ENCODE results near the gene NEUROD6.

NEUROD6 gene

GRCh38 chr7:31299336-31299735 is 41.2 kb downstream of the NEUROD6 start:
- H3K27me3 ChIP-seq (replicated peaks; ENCODE audit: insufficient read depth, low read length) = no peaks in the 10 kb centered on the region
- H3K9ac ChIP-seq (ENCODE audit: low read length) = no peak overlapping the region
- H3K9me2 ChIP-seq (replicated peaks; ENCODE audit: insufficient read depth, low read length) = no peaks in the 10 kb centered on the region
- no peaks in the 10 kb centered on the region for H3F3A ChIP-seq (ENCODE audit: insufficient read depth, low read length)
- no peaks in the 10 kb centered on the region for H3K4me1 ChIP-seq (ENCODE audit: low read length)
- H2AFZ ChIP-seq (ENCODE audit: low read length) = no peak overlapping the region
- H3K79me2 ChIP-seq (ENCODE audit: low read length) = no peaks in the 10 kb centered on the region
- no peak overlapping the region for H3K4me3 ChIP-seq (ENCODE audit: low read length)
- no peaks in the 10 kb centered on the region for H3K9me3 ChIP-seq (replicated peaks; ENCODE audit: insufficient read depth, low read length)
- H3K36me3 ChIP-seq (replicated peaks; ENCODE audit: insufficient read depth, low read length) = no peaks in the 10 kb centered on the region
- TF ChIP-seq EZH2phosphoT487 (IDR thresholded peaks at IDR 0.05; ENCODE audit: low read length) = no peak
- TF ChIP-seq EZH2 (optimal IDR thresholded peaks at IDR 0.05; ENCODE audit: low read depth, low read length) = no peak
- no peak for TF ChIP-seq CTCF (IDR thresholded peaks at IDR 0.05; ENCODE audit: low read length)
- no peak overlapping the region for H3K27ac ChIP-seq (ENCODE audit: low read length)
- DNase-seq = no peak
- H4K20me1 ChIP-seq (ENCODE audit: insufficient read depth, low read length) = no peaks in the 10 kb centered on the region
- no peak overlapping the region for H3K4me2 ChIP-seq (ENCODE audit: low read depth, low read length)

- Histone ChIP-seq H3K9me2 (replicated peaks; ENCODE audit: insufficient read depth, low read length) (no peaks in the 10 kb centered on the region), H3K36me3 (replicated peaks; ENCODE audit: insufficient read depth, low read length) (no peaks in the 10 kb centered on the region), H3K9ac (ENCODE audit: low read length) (no peak overlapping the region), H3F3A (ENCODE audit: insufficient read depth, low read length) (no peaks in the 10 kb centered on the region), H3K9me3 (replicated peaks; ENCODE audit: insufficient read depth, low read length) (no peaks in the 10 kb centered on the region), H3K27me3 (replicated peaks; ENCODE audit: insufficient read depth, low read length) (no peaks in the 10 kb centered on the region), H3K4me2 (ENCODE audit: low read depth, low read length) (no peak overlapping the region), H3K4me3 (ENCODE audit: low read length) (no peak overlapping the region), H3K4me1 (ENCODE audit: low read length) (no peaks in the 10 kb centered on the region), H3K27ac (ENCODE audit: low read length) (no peak overlapping the region), H4K20me1 (ENCODE audit: insufficient read depth, low read length) (no peaks in the 10 kb centered on the region), H3K79me2 (ENCODE audit: low read length) (no peaks in the 10 kb centered on the region), H2AFZ (ENCODE audit: low read length) (no peak overlapping the region)
- DNase-seq = no peak
- TF ChIP-seq CTCF (IDR thresholded peaks at IDR 0.05; ENCODE audit: low read length) = no peak
- TF ChIP-seq EZH2 (optimal IDR thresholded peaks at IDR 0.05; ENCODE audit: low read depth, low read length) = no peak
- TF ChIP-seq EZH2phosphoT487 (IDR thresholded peaks at IDR 0.05; ENCODE audit: low read length) = no peak
Observed at GRCh38 chr7:31290601-31291000, 49.9 kb downstream of the NEUROD6 start.
